ENCODE results near the gene RXFP3. TPM values are rescaled to one million over a fixed set of nuclear protein-coding genes. Genes with fewer than 3 reads are reported as not detected.
A peak's percentile ranks its signal among the peaks of the same experiment; 100 is the strongest.

Gene RXFP3
- total RNA-seq, 1 donor, result not detected

DNA sequence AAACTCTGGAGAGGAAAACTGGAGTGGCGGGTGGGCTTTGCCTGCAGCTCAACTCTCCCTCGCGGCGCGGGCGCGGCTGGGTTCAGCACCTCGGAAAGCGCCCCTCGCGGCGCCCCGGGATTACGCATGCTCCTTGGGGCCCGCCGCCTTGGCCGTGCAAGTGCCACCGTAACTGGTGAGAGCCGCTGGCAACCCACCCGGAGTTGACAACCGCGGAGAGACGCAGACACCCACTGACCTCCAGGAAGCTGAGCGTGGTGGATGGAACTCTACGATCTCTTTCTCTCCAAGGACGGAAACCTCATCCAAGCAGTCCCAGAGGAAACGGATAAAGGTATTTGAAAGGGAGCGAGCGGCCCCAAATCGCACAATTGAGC, 194 bp upstream of the RXFP3 start:
- peak; percentile 61 for DNase-seq (ENCODE audit: low read depth)
- TF ChIP-seq, protein P1, sequence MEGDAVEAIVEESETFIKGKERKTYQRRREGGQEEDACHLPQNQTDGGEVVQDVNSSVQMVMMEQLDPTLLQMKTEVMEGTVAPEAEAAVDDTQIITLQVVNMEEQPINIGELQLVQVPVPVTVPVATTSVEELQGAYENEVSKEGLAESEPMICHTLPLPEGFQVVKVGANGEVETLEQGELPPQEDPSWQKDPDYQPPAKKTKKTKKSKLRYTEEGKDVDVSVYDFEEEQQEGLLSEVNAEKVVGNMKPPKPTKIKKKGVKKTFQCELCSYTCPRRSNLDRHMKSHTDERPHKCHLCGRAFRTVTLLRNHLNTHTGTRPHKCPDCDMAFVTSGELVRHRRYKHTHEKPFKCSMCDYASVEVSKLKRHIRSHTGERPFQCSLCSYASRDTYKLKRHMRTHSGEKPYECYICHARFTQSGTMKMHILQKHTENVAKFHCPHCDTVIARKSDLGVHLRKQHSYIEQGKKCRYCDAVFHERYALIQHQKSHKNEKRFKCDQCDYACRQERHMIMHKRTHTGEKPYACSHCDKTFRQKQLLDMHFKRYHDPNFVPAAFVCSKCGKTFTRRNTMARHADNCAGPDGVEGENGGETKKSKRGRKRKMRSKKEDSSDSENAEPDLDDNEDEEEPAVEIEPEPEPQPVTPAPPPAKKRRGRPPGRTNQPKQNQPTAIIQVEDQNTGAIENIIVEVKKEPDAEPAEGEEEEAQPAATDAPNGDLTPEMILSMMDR (IDR thresholded peaks at IDR 0.05; ENCODE audit: insufficient read depth, low read length), result peak; percentile 23
- H3K4me3 ChIP-seq (ENCODE audit: low read depth, low read length), result peak overlapping the region; percentile 72

DNA sequence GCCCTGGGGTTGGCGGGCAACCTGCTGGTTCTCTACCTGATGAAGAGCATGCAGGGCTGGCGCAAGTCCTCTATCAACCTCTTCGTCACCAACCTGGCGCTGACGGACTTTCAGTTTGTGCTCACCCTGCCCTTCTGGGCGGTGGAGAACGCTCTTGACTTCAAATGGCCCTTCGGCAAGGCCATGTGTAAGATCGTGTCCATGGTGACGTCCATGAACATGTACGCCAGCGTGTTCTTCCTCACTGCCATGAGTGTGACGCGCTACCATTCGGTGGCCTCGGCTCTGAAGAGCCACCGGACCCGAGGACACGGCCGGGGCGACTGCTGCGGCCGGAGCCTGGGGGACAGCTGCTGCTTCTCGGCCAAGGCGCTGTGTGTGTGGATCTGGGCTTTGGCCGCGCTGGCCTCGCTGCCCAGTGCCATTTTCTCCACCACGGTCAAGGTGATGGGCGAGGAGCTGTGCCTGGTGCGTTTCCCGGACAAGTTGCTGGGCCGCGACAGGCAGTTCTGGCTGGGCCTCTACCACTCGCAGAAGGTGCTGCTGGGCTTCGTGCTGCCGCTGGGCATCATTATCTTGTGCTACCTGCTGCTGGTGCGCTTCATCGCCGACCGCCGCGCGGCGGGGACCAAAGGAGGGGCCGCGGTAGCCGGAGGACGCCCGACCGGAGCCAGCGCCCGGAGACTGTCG, 976 bp downstream of the RXFP3 start:
- no peak for DNase-seq (ENCODE audit: low read depth)
- TF ChIP-seq, protein P1 (IDR thresholded peaks at IDR 0.05; ENCODE audit: insufficient read depth, low read length), result no peak
- peak overlapping the region; percentile 72 for H3K4me3 ChIP-seq (ENCODE audit: low read depth, low read length)

DNA sequence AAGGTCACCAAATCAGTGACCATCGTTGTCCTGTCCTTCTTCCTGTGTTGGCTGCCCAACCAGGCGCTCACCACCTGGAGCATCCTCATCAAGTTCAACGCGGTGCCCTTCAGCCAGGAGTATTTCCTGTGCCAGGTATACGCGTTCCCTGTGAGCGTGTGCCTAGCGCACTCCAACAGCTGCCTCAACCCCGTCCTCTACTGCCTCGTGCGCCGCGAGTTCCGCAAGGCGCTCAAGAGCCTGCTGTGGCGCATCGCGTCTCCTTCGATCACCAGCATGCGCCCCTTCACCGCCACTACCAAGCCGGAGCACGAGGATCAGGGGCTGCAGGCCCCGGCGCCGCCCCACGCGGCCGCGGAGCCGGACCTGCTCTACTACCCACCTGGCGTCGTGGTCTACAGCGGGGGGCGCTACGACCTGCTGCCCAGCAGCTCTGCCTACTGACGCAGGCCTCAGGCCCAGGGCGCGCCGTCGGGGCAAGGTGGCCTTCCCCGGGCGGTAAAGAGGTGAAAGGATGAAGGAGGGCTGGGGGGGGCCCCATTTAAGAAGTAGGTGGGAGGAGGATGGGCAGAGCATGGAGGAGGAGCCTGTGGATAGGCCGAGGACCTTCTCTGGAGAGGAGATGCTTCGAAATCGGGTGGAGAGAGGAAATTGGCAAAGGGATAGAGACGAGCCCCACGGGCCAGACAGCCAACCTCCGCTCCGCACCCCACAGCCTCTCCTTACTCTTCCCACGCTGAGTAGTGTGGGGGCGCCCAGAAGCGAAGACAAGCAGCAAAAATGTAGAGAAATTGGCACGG, 1.7 kb downstream of the RXFP3 start:
- DNase-seq (ENCODE audit: low read depth), result no peak
- TF ChIP-seq, protein P1 (IDR thresholded peaks at IDR 0.05; ENCODE audit: insufficient read depth, low read length), result no peak
- no peak overlapping the region for H3K4me3 ChIP-seq (ENCODE audit: low read depth, low read length)

DNA sequence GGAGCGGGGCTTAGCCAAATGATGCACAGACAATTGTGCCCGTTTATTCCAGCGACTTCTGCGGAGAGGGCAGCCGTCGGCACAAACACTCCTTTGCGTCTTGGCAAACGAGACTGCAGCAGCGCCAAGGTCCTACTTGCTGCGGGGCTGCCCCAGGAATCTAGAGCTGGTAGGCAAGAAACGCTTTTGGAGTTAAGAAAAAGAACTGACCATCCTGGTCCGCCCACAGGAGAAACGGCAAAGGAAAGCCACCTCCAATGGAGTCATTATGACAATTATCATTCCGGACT, 2.3 kb downstream of the RXFP3 start:
- DNase-seq (ENCODE audit: low read depth), result no peak
- TF ChIP-seq, protein P1 (IDR thresholded peaks at IDR 0.05; ENCODE audit: insufficient read depth, low read length), result no peak
- no peak overlapping the region for H3K4me3 ChIP-seq (ENCODE audit: low read depth, low read length)

DNA sequence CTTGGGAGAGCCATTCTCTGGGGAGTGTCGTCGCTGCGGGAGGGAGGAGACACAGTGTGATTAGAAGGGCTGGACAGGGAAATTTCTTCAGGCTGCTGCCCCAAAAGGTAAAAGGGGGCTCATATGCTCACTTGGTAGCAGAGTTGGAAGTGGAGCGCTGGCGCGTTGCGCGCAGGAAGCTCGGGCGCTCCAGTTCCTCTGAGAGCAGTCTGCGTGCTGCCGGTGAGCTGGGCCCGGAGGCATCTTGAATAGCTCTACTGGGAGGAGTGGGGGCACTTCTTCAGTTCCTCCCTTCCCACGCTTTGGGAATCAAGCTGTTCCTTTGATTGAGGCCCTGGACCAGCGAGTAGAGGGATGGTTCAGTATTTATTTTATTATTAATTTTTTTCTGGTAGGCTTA, 2.7 kb downstream of the RXFP3 start:
- DNase-seq (ENCODE audit: low read depth), result no peak
- TF ChIP-seq, protein P1 (IDR thresholded peaks at IDR 0.05; ENCODE audit: insufficient read depth, low read length), result no peak
- H3K4me3 ChIP-seq (ENCODE audit: low read depth, low read length), result no peak overlapping the region

DNA sequence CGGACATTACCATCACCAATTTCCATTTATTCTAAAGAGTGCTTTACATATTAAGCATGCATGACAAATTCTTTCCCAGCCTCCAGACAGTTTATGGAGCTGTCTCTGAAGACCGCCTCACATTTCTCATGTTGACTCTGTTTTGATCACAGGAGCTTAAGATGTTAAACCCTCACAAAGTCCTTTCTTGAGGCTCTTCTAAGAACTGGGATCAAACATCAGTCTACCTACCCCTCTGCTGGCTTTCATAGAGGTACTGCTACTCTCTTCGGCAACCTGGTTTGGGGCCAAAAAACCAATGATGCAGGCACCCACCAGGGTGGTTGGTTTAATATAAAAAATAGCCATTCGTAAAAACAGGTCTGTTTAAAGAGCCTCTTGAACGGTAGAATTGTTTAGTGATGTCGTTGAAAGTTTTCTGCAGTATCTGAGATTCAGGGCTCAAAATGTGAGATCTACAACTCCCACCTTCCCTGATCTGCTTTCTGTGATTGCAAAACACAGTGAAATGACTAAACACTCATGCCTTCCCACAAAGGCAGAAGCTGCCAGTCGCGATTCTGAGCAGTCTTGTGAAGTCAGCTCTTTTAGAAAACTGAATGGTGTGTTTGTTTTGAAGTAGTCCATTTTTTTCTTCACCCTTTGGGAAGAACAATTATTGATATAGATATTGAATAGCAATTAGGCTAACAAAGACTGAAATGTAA, 3.5 kb downstream of the RXFP3 start:
- H3K4me3 ChIP-seq (ENCODE audit: low read depth, low read length), result no peak overlapping the region
- peak; percentile 41 for DNase-seq (ENCODE audit: low read depth)
- TF ChIP-seq, protein P1 (IDR thresholded peaks at IDR 0.05; ENCODE audit: insufficient read depth, low read length), result no peak

Measured in fibroblast of the aortic adventitia (primary cell).